Spleen (tissue), 11 donors: ENCODE measurements around the gene ADGRG1. TPM values are rescaled to one million over a fixed set of nuclear protein-coding genes. Genes with fewer than 3 reads are reported as not detected.

Source experiments
- DNase-seq: peaks from one replicate; pipeline ENCODE4 v3.0.0-alpha.2; 2020
- H3K27ac ChIP-seq, 8 donors: fragments of 200-600 bp; sonication (generic) in 7 of 8; 1 replicate in 4 of 8; 2 replicates in 4 of 8; pipeline versions ENCODE4 v1.5.0 to v1.8.0; 2016 to 2021; ENCODE audit warnings: inconsistent platforms in 4 of 8, mild to moderate bottlenecking in 4 of 8, moderate library complexity in 1 of 8
- H3K27me3 ChIP-seq, 7 donors: fragments of 200-600 bp; sonication (generic) in 6 of 7; replicated peaks in 1 of 7; 1 replicate in 4 of 7; 2 replicates in 3 of 7; pipeline versions ENCODE4 v1.5.0 to v1.8.0; 2016 to 2021; ENCODE audit warnings: inconsistent platforms in 3 of 7, mild to moderate bottlenecking in 1 of 7
- H3K36me3 ChIP-seq, 6 donors: fragments of 200-600 bp; sonication (generic) in 5 of 6; 1 replicate in 4 of 6; 2 replicates in 2 of 6; pipeline versions ENCODE4 v1.5.0 to v1.8.0; 2016 to 2021; ENCODE audit warnings: inconsistent platforms in 2 of 6
- H3K4me1 ChIP-seq, 6 donors: fragments of 200-600 bp; sonication (generic) in 5 of 6; 1 replicate in 3 of 6; 2 replicates in 3 of 6; pipeline versions ENCODE4 v1.5.0 to v1.8.0; 2016 to 2021; ENCODE audit warnings: inconsistent platforms in 3 of 6
- H3K4me3 ChIP-seq, 8 donors: fragments of 200-600 bp; sonication (generic) in 7 of 8; 1 replicate in 4 of 8; 2 replicates in 4 of 8; pipeline versions ENCODE4 v1.5.0 to v1.8.0; 2016 to 2021; ENCODE audit warnings: inconsistent platforms in 4 of 8, mild to moderate bottlenecking in 4 of 8, moderate library complexity in 2 of 8
- H3K9me3 ChIP-seq, 8 donors: fragments of 200-600 bp; sonication (generic) in 7 of 8; 1 replicate in 4 of 8; 2 replicates in 4 of 8; pipeline versions ENCODE4 v1.5.0 to v1.8.0; 2016 to 2021; ENCODE audit warnings: inconsistent platforms in 4 of 8
- CTCF ChIP-seq, 11 experiments: fragments of 200-600 bp in 7 of 11; fragments of 450-650 bp in 4 of 11; sonication (generic) in 4 of 11; IDR thresholded peaks in 8 of 11; conservative IDR thresholded peaks in 3 of 11; 1 replicate in 7 of 11; 2 replicates in 4 of 11; pipeline versions ENCODE4 v1.4.0 to v1.8.0; 2016 to 2021; ENCODE audit warnings: antibody characterized with exemption in 11 of 11, inconsistent platforms in 4 of 11, mild to moderate bottlenecking in 1 of 11
- POLR2A ChIP-seq, 3 donors: fragments of 450-650 bp; IDR thresholded peaks; one replicate each; pipeline ENCODE4 v1.5.1; 2017; ENCODE audit warnings: antibody characterized with exemption in 3 of 3, mild to moderate bottlenecking in 1 of 3
- POLR2AphosphoS5 ChIP-seq, 3 donors: sonication (generic); formaldehyde crosslinking; IDR thresholded peaks; one replicate each; pipeline ENCODE4 v1.5.1; 2017; ENCODE audit warnings: antibody characterized with exemption in 3 of 3
- WGBS, 5 donors: extraction: QIAGEN DNeasy Blood & Tissue Kit in 3 of 5; methylation state at CpG; one replicate each; pipeline versions ENCODE4 v1.1.5 to v1.1.7; 2013 to 2018; 5-methylcytosine and 5-hydroxymethylcytosine counted together
- intact Hi-C: fragments of 100-400 bp; cut with DNase I; formaldehyde crosslinking; loops from one replicate; pipeline ENCODE4 v1.15.0; 2023; ENCODE audit warnings: low total_unique reads
- polyA plus RNA-seq, 3 donors: library from polyadenylated mRNA; stranded (reverse); fragments of 200-250 nt; gene quantifications; one replicate each; pipeline ENCODE4 v1.2.1, GENCODE V29; 2013
- total RNA-seq, 7 donors: library from RNA; depleted of rRNA in 3 of 7; stranded (reverse); fragments of >200 nt in 3 of 7; fragmentation: NEBNext Ultra II Directional in 4 of 7; extraction: Animal tissue kit (Norgen Biotek cat#: 25700) in 4 of 7; gene quantifications; one replicate each; pipeline versions ENCODE4 v1.1.0 to v1.2.1, GENCODE V29; 2016 to 2021
- donor health status: healthy with polysubstance abuse.
- donor health status: DM: no; HTN: no; CAD: no; lungs with moderate emphysema.
- donor health status: DM: no; HTN: no; CAD: no.
- donor health status: Bipolar disorder and iron deficiency.
- donor health status: healthy.
- donor health status: DM: no; HTN: no; CAD: no.
- donor health status: DM: yes; HTN: yes; CAD: no.

Gene ADGRG1
- total and polyA plus RNA-seq, 10 donors: 1.0 to 23.7 (median 8.2) TPM

GRCh38 chr16:57666353-57667047 lies 38.1 kb downstream of the ADGRG1 start:
- H3K4me3 ChIP-seq: peak overlapping the region in 1 of 8 donors; percentile 61
- no peak for TF ChIP-seq POLR2A (IDR thresholded peaks at IDR 0.05)
- no peak for TF ChIP-seq POLR2AphosphoS5 (IDR thresholded peaks at IDR 0.05)
- no peak for TF ChIP-seq CTCF (IDR thresholded peaks at IDR 0.05 in 8 of 11, conservative IDR thresholded peaks at IDR 0.05 in 3 of 11)
- H3K27ac ChIP-seq: peak overlapping the region in 5 of 8 donors; percentile 45 to 95 (median 89)
- H3K27me3 ChIP-seq: peaks cover 0 to 17% (median 0%) of the 10 kb centered on the region in 7 donors
- intact Hi-C loops: no loop called here
- H3K36me3 ChIP-seq: peaks cover 0 to 22% (median 0%) of the 10 kb centered on the region in 6 donors
- H3K4me1 ChIP-seq: peaks cover 0 to 50% (median 4%) of the 10 kb centered on the region in 6 donors
- peak; percentile 71 for DNase-seq
- H3K9me3 ChIP-seq: no peaks in the 10 kb centered on the region
- WGBS, 5 donors: 76 to 90% (median 85%) methylated on average over 7 to 11 of the region's 11 CpGs

GRCh38 chr16:57667048-57667525 lies 38.7 kb downstream of the ADGRG1 start:
- H3K4me1 ChIP-seq: peaks cover 0 to 50% (median 4%) of the 10 kb centered on the region in 6 donors
- peaks cover 0 to 17% (median 0%) of the 10 kb centered on the region in 7 donors for H3K27me3 ChIP-seq
- TF ChIP-seq CTCF (IDR thresholded peaks at IDR 0.05 in 8 of 11, conservative IDR thresholded peaks at IDR 0.05 in 3 of 11): no peak
- TF ChIP-seq POLR2A (IDR thresholded peaks at IDR 0.05): no peak
- no peak for TF ChIP-seq POLR2AphosphoS5 (IDR thresholded peaks at IDR 0.05)
- intact Hi-C loops: no loop called here
- no peak for DNase-seq
- H3K36me3 ChIP-seq: peaks cover 0 to 17% (median 0%) of the 10 kb centered on the region in 6 donors
- no peaks in the 10 kb centered on the region for H3K9me3 ChIP-seq
- peak overlapping the region in 1 of 8 donors; percentile 61 for H3K4me3 ChIP-seq
- peak overlapping the region in 5 of 8 donors; percentile 45 to 95 (median 89) for H3K27ac ChIP-seq
- WGBS, 5 donors: 55 to 75% (median 72%) methylated on average over 2 to 5 of the region's 5 CpGs

GRCh38 chr16:57667526-57668262 lies 39.3 kb downstream of the ADGRG1 start:
- peak; percentile 48 to 87 (median 84) for TF ChIP-seq POLR2AphosphoS5 (IDR thresholded peaks at IDR 0.05)
- no peak for TF ChIP-seq POLR2A (IDR thresholded peaks at IDR 0.05)
- TF ChIP-seq CTCF (IDR thresholded peaks at IDR 0.05 in 8 of 11, conservative IDR thresholded peaks at IDR 0.05 in 3 of 11): peak in 8 of 11 experiments; percentile 11 to 77 (median 56)
- Histone ChIP-seq H3K4me1 (peaks cover 0 to 50% (median 4%) of the 10 kb centered on the region in 6 donors), H3K27me3 (peaks cover 0 to 17% (median 0%) of the 10 kb centered on the region in 7 donors), H3K4me3 (peak overlapping the region in 3 of 8 donors; percentile 32 to 61 (median 32)), H3K9me3 (no peaks in the 10 kb centered on the region), H3K36me3 (peaks cover 0 to 10% (median 0%) of the 10 kb centered on the region in 6 donors), H3K27ac (peak overlapping the region in 7 of 8 donors; percentile 72 to 95 (median 88))
- peak; percentile 93 for DNase-seq
- intact Hi-C loops: no loop called here
- WGBS, 5 donors: 45 to 65% (median 52%) methylated on average over 13 to 17 of the region's 17 CpGs
